ENCODE results near the gene SACM1L.

SACM1L gene

DNA sequence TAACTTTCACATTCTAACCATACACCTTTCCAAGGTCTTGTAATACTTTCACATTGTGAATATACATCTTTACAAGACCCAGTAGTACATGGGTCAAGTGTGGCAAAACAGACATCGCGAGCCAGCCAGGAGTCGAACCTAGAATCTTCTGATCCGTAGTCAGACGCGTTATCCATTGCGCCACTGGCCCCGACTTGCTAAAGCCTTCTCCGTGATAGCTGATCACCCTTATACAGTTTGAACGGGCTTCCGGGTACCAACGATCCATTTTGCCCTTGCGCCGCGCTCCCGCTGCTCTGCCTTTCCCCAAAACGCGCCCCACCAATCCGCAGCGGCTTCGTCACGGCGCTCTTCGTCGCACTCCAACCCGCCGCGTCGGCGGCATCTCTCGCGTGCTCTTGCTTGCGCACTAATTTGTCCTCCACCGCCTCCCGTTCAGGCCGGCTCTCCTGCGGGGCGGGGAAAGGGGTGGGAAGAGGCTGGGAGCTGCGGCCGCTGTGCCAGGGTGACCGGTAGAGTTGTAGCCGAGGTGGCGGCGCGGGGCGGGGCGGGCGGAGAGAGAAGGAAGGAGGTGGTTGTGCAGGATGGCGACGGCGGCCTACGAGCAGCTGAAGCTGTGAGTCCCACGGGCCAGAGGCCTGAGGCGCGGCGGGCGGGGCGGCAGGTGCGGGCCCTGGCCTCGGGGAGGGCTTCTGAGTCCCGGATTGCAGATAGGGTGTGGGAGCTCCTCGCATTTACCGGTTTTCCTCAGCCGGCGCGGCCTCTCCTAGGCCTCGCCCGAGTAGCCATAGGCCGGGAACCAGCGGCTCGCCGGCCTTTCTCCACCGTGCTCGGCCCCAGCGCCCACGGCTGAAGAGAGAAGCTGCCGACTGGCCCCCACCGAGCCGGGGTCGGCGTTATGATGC lies at the start of gene SACM1L:
Gene SACM1L, plus strand, starts transcription at position 515 of the 905 bp plus-strand sequence. Its CDS starts 70 bp downstream, at position 585.
- peak; percentile 93 for DNase-seq

DNA sequence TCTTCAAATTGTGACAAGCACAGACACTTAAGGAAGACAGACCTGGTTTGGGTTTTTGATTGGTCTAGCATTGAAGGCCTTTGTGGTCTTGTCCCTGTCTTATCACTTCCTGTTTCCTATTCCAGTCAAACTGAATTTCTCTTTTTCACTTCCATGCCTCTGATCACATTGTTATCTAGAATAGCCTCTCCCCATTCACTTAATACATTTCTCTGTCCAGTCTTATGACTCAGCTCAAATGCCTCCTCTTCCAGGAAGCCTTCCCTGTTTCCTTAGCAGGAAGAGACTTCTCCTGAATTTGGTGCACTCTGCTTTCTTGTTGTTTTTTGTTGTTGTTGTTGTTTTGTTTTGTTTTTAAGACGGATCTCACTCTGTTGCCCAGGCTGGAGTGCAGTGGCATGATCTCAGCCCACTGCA lies 49.1 kb upstream of the SACM1L start:
- no peak for DNase-seq

- DNase-seq: no peak
Measured at GRCh38 chr3:45640724-45641361, 48.4 kb upstream of the SACM1L start.

DNA sequence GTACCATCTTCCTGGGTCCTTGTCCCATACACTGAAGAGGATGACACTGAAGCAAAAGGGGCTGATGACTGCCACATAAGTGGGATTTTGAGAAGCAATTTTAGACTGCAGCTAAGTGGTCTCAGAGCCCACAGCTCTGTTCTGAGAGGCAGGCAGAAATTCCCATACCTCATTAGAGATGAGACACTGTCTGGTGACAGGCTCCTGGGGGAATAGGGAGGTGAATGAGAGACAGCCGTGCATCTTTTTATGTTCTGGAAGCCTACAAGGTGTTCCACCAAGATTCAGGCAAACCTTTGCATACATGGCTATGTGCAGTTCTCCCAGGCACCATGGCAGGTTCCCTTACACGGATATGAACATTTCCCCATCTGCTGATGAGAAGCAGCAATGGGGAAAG lies 47.4 kb upstream of the SACM1L start:
- no peak for DNase-seq

DNA sequence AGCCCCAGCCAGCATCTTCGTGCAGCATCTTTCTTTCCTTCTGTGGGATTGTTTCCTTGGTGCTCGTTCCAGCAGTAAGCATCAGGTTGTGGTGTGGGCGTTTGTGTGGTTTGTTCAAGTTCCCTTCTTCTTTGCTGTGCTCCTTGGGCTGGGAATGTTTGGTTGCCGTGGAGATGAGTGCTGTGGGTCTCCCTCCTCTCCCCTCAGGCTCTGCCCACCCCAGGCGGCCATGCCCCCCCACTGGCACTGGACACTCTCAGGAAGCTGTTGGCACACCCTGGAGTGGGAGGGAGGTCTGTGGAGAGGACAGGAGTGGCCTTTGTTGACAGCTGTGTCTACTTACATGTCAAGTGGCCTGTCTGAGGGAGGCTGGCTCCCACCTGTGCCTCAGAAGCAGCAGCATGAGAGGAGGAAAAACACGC lies 46.5 kb upstream of the SACM1L start:
- no peak for DNase-seq

DNA sequence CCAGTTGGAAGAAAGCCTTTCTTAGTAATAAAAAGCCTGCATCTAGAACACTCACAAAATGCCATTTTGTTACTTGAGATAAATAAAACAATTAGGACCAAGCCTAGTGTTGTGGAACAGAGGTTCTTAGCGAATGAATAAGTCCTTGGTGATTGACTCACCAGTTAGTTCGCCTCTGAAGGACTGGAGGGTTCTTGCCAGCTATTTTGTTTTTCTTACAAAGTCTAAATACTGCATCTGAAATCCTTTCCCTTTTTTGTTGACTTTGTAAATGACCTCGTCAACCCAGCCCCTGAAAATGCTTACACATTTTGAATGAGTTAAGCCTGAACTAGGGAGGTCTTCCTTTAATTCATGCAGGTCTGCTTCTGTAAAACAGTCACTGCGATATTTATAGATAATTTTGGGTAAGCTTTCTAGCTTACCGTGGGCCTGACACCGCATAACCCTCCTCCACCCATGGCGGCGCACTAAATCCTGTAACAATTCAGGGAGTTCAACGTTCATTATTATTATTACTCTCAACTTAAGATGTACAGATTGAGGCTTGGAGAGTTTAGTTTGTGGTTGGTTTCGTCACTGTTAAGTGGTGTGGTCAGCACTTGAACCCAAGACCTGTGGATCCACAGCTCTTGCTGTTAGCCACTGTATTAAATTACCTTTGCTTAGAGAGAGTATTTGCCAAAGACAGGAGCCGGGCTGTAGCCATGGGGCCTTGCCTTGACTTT lies 45.0 kb upstream of the SACM1L start:
- DNase-seq: no peak

DNA sequence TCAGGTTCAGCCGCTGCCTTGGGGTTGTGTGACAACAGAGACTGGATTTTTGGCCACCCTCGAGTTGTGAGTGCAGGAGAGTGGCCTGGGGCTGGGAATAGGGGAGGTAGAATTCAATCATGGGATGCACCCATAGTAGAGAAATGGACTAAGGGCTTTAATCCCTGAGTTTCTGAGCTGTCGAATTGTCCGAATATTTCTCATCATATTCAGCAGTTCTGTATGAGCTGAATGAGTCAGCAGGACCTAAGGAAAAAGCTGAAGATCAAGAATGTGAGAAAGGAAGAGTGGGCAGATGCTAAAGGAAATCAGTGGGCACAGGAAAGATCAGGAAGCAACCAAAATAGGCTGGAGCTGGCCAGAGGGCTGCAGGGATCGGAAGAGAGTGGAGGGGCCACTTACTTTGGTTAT lies 44.4 kb upstream of the SACM1L start:
- DNase-seq: no peak

DNA sequence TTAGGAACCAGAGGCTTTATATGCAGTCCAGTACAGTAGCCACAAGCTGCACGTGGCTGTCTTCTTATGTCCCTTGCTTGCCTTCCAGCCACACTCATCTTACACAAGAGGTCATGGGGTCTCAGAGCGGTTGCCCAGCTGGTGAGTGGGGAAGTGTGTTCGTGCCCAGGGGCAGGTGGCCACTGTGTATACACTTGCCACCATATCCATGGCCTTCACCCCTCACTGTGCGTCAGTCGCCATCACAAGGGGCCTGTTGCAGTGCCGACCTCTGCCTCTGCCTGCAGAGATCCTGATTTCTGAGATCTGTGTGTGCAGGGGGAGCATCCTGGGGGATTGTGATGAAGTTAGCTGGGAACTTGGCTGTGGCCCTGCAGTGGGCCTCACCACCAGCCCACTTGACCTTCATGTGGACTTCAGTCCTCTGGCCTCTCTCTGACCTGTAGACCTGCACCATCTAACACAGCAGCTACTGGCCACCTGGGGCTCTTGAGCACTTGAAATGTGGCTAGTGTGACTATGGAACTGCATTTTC lies 43.1 kb upstream of the SACM1L start:
- no peak for DNase-seq

DNA sequence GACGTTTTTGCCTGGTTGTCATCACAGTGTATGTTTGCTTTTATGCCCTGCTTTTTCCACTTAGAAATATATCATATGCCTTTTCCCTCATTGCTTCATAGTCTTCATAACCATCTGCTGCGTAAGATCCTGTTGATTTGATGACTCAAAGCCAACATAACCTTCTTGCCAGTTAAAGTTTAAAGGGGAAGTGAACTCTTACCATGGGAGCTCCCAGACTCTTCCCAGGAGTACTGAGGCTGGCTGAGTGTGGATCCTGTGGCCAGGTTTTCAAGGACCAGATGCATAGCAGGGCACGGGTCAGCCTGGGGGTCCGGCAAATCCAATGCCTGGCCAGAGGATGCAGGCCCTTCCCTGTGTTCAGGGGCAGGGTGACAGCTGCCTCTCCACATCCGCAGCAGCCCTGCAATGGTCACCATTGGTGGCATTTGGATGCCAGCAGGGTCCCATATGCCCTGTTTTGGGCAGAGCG lies 42.0 kb upstream of the SACM1L start:
- no peak for DNase-seq

GRCh38 chr3:45653205-45653604 lies 36.0 kb upstream of the SACM1L start:
- DNase-seq: no peak

DNA sequence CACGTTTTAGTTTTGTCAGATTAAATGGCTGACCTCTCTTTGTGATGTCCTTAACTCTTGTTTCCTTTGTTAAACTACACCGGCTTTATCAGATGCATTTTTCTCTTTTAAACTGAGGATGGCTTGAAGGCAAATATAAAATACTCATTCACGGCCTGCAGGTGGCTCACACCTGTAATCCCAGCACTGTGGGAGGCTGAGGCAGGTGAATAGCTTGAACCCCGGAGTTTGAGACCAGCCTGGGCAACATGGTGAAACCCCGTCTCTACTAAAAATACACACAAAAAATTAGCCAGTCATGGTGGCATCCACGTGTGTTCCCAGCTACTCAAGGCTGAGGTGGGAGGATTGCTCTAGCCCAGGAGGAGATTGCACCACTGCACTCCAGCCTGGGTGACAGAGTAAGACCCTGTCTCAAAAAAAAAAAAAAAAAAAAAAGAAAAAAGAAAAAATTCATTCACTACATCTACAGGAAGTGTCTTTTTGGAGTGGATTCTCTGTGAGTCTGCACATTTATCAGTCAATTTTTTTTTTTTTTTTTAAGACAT lies 34.7 kb upstream of the SACM1L start:
- DNase-seq: no peak

GRCh38 chr3:45655906-45656305 lies 33.3 kb upstream of the SACM1L start:
- DNase-seq: no peak

GRCh38 chr3:45656575-45657363 lies 32.4 kb upstream of the SACM1L start:
- DNase-seq: peak; percentile 57

- DNase-seq: no peak
Measured at GRCh38 chr3:45657853-45658252, 31.3 kb upstream of the SACM1L start.

GRCh38 chr3:45659661-45660566 lies 29.3 kb upstream of the SACM1L start:
- DNase-seq: peak; percentile 6

DNA sequence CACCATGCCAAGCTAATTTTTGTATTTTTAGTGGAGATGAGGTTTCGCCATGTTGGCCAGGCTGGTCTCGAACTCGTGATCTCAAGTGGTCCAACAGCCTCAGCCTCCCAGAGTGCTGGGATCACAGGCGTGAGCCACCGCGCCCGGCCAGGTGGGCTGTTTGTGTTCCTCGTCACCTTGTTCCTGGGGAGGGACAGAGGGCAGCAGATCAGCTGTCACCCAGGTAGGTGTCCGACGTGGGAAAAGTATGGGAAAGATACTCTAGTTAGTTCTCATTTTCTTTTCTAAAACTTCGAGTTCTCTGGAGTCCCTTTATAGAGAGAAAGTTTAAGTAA lies 28.7 kb upstream of the SACM1L start:
- no peak for DNase-seq

- no peak for DNase-seq
Measured at GRCh38 chr3:45664578-45664977, 24.6 kb upstream of the SACM1L start.

DNA sequence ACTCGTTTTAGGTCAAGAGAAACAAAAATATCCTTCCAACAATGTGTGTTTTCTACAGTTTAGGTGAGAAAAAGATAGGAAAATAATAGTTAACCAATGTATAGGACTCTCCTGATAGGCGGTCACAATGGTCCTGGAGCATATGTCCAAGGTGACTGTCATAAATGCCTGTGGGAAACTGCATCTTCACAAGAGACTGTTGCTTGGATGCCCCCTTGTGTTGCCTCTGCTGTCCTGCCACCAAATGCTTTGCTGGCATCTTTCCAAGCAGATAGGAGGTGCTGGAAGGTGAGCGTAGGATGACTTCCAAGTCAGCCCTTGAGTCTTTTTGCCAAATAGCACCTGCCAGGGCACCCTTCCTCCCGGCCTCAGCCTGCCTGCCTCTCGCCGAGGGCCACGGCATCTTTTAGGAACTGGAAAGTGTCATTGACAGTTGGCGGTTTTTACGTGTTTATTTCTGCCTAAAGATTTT lies 24.1 kb upstream of the SACM1L start:
- peak; percentile 43 for DNase-seq

- no peak for DNase-seq
Measured at GRCh38 chr3:45666757-45667431, 22.3 kb upstream of the SACM1L start.

DNA sequence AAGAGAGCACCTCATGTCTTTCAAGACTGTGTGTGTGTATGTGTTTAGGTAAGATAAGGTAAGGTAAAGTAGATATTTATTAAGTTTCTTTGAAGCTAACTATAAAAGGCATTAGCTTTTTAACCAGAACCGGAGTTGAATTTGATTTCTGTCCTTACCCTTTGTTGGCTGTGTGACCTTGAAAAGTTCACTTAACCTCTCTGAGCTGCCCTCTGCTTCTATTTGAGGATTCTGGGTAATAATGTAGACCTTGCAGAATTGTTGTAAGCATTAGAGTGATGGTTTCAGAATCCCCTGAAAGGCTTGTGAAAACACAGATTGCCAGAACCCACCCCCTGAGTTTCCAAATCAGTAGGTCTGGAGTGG lies 21.6 kb upstream of the SACM1L start:
- DNase-seq: no peak

Data from NCI-H1048 (cell line).